NCI-H2029 treated with DMSO at 0.1 percent for 48 hours (cell line): ENCODE data around the gene NUDT3.
"Not testable (repeated sequence)": the region's sequence is repeated elsewhere in the genome, so short reads cannot be mapped to it uniquely, and the experiment has no call there.

Experiments used
- DNase-seq: peaks from one replicate; lab custom pipeline; 2025; lab: John Stamatoyannopoulos, UW

The NUDT3 gene

DNA sequence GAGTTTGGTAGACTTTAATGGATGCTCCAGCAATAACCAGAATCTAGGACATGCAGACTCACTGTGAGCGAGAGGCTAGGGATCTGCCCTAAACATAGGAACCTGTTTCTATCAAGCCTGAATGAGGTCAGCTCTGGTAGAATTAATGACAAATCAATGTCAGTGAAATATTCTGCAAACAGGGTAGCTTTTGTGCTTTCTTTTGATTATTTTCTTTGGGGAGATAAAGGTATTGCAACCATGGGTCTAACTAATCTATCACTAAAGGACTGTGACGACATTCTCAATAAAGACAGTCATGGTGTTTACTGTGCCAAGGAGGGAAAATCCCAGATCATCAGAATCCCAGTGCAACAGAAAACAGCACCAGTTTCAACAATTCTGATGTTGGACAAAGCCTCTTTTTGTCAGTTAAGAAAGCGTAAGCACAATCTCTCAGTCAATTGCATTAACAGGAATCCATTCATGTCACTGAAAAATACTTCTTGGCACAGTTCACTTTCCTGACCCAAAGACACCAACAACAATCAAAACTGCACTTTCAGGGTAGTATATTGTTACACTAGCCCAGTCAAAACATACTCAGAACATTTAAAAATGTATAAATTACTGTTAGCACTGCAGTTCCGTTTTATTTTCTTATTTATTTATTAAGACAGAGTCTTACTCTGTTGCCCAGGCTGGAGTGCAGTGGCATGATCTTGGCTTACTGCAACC is 106.9 kb downstream of the NUDT3 start:
- DNase-seq: no peak

DNA sequence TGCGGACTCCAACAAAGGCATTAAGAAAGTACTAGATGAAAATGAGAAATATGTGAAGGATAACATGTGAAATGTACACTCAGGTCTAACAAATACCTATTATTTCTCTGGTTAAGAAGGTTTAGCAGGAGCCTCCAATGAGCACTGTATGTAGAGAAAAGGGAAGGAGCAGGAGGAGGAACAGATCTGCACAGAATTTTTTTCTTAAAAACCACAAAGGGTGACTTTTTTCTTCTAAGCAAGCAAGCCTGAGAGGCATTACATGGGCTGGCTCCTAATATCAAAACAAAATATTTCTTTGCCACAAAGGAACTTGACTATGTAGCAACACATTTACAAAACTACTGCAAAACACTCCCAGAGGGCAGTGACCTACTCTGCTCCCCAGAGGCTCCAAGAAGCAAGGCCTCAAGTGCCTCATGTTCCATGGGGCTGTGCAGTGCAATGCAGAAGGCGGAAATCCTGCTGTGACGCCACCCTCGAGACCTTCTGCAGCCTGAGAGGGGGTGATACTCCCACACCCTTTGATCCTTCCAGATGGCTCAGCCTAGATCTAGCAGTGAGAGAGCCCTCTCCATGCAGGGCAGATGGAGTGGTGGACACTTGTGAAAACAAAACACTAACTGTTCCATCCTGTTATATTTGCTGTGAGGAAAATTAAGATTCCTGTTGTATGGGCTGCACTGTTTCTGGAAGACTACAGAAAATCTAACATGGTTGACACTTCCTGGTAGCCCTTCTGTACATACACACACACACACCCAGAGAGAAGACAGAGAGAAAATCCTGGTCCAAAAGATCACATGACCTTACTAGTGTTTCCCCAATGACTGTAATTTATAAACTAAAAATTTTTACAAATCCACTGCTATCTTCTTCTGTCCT is 107.7 kb downstream of the NUDT3 start:
- DNase-seq: no peak

GRCh38 chr6:34281702-34282334 is 110.7 kb downstream of the NUDT3 start:
- DNase-seq: no peak

- no peak for DNase-seq
Observed at GRCh38 chr6:34280216-34280615, 112.3 kb downstream of the NUDT3 start.

- DNase-seq: no peak
Observed at GRCh38 chr6:34278833-34279232, 113.6 kb downstream of the NUDT3 start.

DNA sequence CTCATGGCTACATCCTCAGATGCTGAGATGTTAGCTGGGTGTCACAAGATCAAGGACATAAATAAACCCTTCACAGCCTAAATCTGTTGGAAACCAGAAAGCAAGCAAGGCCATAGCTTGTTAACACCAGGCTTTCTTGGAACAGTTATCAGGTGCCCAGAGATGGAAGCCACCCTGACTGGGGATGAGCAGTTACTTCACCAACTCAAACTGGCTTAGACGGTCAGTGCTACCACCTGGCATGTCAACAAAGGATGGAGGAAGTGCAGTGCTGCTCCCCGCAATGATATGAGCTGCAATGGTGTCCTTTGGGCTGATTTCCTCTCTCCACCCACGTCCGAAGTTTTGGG is 114.7 kb downstream of the NUDT3 start:
- DNase-seq: no peak

DNA sequence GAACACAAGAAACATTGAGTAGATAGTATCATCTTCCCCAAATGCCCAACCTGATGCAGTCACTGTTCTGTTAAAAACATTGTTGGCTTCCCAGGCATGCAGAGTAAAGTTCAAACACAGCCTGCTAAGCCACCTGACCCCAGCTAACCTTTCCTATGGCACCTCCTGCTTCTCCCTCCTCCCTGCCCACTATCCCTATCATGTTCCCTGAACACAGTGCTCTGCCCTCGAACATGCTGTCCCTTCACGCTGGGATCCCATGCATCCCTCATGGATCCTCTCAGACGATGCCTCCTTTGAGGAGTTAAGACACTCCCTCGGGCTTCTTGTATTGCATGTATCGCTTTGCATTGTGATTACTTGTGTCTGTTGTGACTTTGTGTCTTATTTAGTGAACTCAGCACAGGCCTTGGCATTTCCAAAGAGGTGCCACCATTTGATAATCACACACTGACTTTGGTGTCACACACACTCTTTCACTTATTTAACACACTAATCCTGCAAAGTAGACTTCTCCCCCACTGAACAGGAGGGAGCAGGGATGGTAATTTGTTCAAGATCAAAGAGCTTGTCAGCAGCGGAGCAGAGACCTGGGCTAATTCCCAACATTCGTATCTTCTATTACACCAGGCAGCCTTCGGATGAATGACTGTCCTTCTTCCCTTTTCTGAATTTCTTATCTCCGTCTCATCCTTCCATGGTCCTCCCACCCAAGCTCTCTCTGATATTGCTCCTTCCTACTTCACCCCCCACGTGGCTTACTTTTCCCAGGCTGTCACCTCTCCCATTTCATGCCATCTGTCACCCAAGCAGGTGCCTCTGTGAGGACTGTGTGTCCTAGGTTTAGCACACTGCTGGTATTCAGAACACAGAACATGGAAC is 115.3 kb downstream of the NUDT3 start:
- no peak for DNase-seq

DNA sequence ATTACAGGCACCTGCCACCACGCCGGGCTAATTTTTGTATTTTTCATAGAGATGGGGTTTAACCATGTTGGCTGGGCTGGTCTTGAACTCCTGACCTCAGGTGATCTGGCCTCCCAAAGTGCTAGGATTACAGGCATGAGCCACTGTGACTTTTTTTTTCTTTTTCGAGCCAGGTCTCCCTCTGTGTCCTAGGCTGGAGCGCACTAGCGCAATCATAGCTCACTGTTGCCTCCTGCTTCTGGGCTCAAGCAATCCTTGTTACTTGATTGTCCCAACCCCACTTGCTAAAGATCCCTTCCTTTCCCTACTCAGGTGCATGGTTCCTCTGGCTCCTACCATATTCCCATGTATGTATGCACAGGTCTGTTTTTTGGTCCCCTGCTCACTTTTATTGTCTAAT is 116.3 kb downstream of the NUDT3 start:
- no peak for DNase-seq

GRCh38 chr6:34275128-34275804 is 117.2 kb downstream of the NUDT3 start:
- DNase-seq: peak; percentile 8

DNA sequence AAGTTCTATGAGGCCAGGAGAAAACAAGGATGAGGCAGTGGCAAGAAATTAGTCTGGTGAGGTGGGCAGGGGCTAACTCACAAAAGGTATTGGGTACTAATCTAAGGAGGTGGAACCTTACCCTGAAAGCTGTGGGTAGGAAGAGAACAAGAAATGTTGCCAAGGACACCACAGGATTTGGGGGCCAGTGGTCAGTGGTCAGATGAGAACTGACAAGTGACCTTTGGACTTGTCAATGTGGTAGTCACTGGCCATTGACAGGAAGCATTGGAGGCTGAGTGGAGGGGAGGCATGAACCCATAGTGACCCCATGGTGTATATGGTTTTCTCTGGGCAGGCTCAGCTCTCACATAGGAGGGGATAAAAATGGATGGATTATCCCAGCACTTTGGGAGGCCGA is 118.3 kb downstream of the NUDT3 start:
- DNase-seq: no peak

- no peak for DNase-seq
Observed at GRCh38 chr6:34273242-34273805, 119.1 kb downstream of the NUDT3 start.

DNA sequence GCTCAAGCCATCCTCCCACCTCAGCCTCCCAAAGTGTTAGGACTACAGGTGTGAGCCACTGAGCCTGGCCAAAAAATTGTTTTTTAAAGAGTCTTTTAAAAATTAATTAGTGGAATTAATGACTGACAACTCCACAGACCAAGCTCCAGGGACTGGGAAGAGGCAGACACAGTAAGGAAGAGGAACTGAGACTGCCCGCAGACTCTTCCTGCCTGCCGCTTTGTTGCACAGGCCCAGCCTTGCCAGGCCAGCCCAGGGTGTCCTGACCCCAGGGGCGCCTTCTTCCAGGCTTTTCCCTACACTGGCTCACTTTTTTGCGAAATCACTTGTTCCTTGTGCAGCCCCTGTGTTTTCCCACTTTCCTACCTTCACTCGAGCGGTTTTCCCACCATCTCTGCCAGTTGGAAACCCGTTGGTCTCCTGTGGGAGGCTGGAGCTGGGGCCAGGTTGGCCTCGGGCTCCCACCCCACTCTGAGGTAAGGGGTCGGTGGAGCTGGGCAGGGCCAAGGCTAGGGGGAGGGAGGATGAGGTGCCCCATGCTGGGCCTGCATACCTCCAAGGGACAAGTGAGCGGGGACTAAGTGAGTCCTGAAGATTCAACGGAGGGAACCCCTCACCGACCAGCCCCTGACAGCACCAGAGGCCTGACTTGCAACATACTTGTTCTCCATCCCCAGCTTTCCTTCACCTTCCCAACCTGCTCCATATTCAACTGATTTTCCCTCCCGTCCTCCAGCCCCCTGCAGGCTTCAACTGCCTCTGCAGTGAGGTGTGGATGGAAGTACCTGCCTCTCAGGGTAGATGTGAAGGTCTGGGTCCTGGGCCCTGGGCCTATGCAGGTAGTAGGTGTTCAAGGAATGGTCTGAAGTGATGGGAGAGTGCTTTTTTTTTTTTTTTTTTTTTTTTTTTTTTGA is 120.2 kb downstream of the NUDT3 start:
- no peak for DNase-seq

GRCh38 chr6:34269658-34270341 is 122.7 kb downstream of the NUDT3 start:
- DNase-seq: not testable (repeated sequence)

GRCh38 chr6:34269132-34269531 is 123.3 kb downstream of the NUDT3 start:
- DNase-seq: not testable (repeated sequence)

- DNase-seq: no peak
Observed at GRCh38 chr6:34267746-34268145, 124.7 kb downstream of the NUDT3 start.

GRCh38 chr6:34263484-34263883 is 129.0 kb downstream of the NUDT3 start:
- not testable (repeated sequence) for DNase-seq

DNA sequence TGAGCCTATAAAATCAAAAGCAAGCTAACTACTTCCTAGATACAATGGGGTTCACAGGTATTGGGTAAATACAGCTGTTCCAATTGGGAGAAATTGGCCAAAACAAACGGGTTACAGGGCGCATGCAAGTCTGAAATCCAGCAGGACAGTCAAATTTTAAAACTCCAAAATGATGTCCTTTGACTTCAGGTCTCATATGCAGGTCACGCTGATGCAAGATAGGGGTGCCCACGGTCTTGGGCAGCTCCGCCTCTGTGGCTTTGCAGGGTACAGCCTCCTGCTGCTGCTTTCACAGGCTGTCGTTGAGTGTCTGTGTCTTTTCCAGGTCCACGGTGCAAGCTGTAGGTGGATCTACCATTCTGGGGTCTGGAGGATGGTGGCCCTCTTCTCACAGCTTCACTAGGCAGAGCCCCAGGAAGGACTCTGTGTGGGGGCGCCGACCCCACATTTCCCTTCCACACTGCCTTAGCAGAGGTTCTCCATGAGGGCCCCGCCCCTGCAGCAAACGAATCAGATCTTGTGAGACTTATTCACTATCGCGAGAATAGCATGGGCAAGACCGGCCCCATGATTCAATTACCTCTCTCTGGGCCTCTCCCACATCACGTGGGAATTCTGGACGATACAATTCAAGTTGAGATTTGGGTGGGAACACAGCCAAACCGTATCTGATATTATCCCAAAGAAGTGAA is 131.7 kb downstream of the NUDT3 start:
- no peak for DNase-seq

DNA sequence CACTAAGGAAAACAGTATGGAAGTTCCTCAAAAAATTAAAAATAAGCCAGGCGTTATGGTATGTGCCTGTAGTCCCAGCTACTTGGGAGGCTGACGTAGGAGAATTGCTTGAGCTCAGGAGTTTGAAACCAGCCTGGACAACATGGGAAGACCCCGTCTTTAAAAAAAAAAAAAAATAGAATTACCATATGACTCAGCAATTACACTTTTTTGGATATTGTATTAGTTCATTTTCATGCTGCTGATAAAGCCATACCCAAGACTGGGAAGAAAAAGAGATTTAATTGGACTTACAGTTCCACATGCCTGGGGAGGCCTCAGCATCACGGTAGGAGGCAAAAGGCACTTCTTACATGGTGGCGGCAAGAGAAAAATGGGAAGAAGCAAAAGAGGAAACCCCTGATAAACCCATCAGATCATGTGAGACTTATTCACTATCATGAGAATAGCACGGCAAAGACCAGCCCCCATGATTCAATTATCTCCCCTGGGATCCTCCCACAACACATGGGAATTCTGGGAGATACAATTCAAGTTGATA is 132.9 kb downstream of the NUDT3 start:
- DNase-seq: no peak
